GM19240 (cell line): ENCODE measurements around the gene SYNDIG1.

Experiments used
- DNase-seq: peaks from one replicate; pipeline ENCODE4 v3.0.0; 2011; ENCODE audit warnings: low spot score; ENCODE audit not compliant: insufficient read length

SYNDIG1 gene

DNA sequence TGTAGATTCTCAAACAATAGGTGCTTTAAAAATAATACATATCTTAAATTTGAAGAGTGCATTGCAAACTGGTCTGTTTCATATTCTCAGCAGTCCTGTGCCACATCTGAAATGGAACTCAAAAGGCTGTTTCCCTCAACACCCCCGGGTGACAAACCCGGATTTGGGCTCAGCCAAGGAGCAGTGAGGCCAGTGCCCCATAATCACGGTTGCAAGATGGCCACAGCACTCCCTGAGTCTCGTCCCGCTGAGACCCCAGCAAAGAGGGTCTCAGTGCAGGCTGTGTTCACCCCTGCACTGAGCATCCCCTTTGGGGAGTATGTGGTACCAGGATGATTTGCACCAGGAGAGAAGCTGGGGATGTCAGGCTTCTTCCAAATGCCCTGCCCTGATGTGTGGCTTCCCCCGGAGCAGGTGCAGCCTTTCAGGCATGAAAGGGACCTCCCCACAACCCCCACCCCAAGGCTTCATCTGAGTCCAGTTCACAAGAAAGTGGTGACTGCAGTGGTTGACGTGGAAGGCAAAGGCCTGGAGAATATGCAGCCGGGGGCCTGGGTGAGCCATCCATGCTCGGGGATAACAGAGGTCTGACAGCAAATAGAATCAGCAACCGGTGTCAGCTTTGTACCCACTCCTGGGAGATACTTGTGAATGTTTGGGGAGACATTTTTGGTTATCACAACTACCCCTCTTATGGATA is 202.9 kb downstream of the SYNDIG1 start:
- no peak for DNase-seq

DNA sequence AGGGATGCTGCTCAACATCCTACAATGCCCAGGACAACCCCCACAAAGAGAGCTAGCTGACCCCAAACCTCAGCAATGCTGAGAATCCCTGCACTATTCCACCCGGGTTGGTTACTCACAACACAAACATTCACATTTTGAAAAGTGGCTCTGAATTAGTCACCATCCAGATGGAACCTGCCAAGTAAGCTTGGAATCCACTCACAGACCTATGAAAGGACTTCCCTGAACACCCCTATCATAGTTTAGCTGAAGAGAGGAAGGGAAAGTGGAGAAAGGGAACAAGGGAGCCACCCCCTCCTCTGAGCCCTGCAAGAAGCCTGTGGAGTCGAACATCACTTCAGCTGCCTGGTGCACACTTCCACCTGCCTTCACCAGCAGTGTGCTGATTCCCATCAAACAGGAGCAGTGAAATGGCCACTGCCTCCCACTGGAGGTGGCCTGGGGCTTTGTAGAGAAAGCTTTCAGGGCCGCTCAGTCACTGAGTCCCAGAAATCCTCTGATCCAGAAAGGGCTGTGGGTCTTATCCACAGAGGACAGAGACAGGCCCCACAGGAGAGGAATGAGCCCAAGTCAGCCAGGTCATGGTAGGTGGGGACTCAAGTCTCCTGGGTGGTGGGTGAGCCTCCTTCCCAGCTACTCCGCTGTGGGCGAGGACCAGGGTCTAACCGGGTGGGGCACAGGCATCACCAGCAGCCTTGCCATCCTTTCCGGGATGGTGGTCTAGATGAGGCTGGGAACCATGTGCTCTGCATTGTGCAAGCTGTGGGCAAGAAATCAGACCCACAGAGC is 203.7 kb downstream of the SYNDIG1 start:
- DNase-seq, result no peak

DNA sequence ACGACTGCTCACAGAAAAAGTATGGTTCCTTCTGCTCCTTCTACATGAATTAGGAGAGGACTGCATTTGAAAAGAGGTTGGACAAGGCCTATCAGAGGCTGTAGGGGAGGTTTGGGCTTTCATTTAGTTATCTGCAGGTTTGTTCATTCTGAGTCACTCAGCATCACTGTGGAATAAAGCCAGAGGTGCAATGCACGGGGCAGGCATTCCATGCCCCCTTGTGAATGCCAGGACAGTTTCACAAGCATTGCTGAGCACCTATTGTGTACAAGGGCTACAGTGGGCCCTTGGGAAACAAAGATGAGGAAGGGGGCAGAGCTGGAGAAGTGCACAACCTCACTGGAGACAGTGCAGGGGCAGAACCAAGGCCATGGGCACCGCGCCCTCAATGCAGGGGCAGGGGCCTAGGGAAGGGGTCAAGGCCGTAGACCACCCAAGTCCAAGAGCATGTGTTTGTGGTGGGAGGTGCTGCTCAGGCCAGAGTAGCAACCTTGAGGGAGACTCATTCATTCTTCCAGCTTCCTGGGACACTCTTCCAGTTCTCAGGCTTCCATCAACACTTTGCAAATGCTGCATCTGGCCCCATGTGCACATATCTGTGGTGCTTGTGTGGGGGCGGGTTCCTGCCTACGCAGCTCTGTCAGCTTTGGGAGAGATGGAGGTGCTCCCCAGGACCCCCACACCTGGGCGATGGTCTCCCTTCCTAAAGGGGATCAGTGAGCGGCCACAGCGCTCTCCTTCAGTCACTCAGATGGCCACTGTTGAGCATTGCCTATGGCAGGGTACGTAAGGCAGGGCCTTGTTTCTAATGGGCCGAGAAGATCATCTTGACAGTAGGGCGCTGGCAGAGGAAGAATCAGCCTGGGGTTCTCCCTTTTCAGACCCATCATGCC is 204.5 kb downstream of the SYNDIG1 start:
- DNase-seq, result no peak

DNA sequence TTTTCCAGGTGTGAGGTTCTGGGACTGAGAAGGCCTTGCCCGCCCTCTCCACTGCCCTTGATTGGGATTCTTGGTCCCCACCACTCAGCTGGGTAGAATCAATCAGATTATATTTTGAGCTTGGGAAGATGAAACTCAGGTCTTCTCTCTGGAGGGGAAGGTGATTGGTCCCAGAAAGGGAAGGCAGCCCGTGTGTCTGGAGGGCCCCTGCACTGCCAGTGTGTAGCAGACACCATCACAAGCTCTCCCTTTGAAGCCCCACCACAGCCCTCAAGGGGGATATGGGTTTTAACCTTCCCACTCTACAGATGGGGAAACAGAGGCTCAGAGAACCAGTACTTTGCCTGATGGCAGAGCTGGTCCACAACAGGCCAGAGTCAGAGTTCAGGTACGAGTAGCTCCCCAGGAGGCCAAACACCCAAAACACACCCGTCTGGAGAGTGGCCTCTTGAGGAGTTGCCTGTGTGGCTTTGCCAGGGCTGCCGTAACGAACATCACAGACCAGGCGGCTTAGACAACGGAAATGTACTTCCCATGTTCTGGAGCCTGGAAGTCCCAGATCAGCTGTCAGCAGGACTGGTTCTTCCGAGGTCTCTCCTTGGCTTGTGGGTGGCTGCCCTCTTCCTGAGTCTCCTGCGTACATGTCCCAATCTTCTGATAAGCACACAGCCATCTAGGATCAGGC is 205.6 kb downstream of the SYNDIG1 start:
- DNase-seq, result no peak

DNA sequence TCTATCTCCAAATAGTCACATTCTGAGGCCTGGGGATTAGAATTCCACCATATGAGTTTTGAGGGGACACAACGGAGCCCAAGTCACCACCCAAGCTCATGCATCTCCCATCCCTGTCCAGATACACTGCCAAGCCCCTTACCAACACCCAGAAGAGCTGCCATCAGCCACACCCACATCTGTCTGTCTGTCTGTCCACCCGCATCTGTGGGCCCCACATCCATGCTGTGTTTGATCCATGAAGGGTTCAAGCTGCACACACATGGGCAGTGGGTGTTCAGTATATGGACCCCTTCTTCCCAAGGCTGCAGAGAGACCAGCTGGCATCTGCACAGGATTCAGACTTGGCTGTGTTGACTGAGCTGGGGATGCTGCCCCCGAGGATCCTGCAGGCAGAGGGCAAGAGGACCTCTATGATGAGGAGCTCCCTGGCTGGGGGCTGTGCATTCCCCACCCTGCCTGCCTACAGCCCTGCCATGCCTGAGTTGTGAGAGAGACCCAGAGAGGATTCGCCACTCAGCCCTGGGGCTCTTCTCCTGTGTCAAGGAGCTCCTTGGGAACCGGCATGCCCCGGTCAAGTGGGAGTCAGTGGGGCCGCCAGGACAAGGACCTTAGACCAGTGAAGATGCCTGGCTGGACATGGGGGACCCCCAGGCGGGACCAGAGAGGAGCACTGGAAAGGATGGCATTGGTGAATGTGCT is 206.4 kb downstream of the SYNDIG1 start:
- no peak for DNase-seq

DNA sequence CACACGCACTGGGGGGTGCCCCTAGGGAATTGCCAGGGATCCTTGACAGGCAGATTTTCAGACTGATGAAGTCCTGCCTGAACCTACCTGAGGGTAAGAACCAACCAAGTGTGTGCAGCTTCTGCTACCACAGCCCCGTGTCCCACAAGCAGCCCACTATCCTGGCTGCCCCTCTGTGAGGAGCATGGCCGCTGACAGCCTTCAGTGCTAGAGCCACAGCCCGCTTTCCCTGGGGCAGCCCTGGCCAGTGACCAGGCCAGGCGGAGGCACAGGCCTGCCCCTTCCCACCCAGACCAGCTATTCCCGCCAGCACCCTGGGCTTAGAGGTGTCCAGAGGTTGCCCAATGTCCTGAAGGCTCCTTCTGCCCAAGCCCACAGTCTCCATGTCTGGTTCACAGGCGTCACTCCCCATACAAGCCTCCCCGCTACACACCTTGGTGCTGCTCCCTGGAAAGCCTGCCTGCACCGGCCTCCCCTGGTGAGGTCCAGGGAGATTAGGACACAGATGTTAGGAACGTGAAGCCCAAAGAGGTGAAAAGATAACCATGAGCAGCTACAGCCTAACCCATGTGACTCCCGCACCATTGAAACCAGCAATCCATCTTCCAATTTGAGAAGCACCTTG is 207.0 kb downstream of the SYNDIG1 start:
- DNase-seq, result no peak

DNA sequence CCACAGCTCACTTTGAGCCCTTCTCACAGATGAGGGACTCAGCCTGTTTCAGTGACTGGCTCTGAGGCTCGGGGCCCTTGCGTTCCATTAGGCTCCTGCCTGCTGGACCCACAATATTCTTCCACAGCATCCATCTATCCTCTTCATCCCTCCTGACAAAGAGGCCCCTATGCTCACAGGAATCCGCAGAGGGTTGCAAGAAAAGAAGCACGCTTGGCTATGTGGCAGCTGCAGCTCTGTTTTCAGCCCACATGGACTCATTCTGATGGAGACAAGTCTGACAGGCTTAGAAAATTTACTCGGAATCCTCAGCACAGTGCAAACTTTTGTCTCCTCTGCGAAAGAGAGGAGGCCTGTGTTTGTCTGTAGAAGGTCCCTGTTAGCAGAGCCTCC is 207.5 kb downstream of the SYNDIG1 start:
- DNase-seq, result no peak

DNA sequence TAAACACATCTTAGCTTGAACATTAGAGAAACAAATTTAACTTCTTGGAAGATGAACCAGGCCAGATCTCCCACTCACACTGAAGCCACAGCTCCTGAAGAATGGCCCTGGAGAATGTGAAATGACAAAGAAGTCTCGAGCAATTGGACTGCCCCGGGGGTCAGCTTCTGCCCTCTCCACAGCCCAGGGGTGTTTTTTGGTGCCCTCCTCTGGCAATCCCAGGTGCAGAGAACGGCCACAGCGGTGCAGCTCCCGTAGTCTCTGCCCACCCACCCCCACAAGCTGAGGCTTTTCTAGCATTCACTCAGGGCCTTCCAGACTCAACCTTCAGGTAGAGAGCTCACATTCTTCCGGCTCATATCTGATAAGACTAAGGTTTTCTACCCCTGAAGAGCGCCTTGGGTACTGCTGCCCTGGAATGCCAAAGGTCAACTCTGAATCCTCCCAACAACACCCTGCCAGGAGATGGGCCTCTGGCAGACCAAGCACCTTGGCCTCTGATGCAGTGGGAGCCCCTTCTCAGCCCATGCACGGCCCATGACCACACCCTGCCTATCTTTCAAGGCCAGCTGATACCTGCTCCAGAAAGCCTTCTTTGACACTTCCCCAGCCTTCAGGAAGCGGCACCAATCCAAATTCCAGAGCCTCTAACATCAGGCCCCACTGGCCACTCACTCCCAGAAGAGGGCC is 208.3 kb downstream of the SYNDIG1 start:
- DNase-seq, result no peak

DNA sequence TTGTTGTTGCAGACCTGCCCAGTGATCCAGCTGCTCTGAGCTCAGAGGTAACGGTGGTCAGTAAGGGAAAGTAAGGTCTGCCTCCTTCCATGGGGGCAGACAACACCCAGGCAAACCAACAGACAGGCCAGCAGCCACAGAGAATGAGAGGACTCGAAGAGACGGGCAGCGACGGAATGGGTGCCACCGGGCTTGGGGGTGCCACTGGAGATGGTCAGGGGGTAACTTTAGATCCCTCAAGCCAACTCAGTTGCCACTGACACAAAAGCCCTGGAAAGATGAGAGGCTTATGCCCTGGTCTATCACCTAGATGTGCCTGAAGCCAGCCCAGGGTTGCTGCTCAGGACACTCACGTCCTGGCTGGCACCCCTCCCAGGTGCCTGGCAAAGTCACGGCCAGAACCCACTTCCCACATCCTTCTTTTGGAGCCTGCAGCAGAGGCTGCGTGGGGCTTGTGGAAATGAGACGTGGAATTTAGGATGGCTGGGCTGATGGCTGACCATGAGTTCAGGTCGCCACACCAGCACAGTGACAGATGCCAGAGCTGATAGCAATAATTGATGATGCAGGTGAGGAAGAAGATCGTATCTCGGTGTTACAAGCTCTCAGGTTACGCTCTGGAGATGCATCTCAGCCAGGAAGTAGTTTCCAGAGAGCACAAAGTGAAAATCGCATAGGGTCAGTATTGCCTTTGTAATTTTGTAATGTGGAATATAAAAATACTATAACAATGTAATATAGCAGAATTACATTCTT is 209.1 kb downstream of the SYNDIG1 start:
- no peak for DNase-seq

DNA sequence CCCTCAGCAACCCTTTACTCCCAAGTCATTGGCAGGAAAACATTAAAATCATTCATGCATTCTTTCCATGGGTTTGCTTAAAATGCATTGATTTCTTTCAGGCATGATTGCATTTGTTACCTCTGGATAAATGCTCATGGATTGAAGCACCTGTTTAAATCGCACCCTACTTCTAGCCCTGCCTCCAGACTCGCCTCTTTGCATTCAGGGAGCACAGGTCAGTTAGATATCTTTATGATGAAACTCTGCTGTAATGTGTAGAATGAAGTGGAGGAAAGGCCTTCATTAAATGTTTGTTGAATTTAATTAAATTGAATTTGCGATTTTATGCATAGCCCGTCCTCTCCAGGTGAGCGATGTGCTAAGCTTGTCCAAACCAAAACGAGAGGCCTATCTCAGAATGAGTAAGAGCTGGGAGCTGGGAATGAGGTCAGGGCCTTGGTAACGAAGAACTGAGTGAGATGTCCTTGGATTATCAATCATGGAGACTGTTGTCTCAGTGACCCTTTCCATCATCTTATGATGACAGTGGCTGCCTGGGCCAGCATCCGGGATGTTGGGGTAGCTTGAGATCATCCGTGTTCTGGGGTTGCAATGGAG is 210.1 kb downstream of the SYNDIG1 start:
- no peak for DNase-seq

DNA sequence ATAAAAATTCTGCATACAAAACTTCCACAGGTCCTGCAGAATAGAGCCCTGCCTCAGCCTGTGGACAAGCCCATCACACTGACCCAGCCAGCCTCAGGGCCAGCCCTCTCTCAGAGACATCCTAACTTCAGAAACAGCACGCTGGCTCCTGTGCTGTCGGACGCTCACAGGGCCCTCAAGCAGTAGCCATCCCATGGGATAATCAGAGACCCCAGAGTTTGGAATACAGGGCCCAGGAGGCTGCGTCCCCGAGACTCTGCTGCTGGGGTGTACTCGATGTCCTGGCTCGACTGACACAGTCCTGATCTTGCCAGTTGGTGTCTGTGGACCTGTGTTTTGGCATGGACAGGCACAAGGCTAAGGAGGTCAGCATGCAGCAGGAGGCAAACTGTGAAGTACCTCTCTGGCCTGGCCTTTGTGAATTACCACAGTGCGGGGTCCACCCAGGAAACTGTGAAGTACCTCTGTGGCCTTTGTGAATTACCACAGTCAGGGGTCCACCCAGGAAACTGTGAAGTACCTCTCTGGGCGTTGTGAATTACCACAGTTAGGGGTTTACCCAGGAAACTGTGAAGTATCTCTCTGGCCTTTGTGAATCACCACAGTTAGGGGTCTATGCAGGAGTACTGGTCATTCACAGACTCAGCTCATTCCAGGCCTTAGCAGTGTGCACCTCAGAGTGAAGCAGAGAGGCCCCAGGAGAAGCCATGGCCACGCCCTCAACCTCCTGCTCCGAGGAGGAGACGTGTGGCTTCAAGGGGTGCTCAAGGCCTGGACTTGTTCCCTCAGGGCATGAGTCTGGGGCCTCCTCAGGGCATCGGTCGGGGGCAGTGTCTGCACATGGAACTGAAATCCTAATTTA is 212.4 kb downstream of the SYNDIG1 start:
- no peak for DNase-seq

DNA sequence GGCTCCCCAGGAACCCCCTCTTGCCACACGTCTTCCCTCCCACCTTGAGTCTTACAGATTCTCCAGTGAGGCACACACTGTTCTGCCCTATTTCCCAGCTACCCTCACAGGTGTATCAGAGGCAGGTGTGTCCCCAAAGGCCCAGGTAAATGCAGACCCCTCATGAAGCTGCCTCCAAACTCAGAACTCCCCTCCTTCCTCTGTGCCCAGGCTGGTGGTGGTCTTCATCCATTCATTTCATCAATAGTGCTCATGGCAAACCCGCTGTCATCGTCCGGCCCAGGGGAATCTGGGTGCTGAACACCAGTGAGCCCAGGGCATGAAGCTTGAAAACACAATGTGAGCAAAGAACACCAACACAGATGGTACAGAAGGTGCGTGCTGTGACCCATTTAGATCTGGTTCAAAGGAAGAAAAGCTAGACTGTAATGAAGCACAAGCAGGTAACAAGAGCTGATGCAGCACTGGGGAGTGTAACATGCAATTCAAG is 213.1 kb downstream of the SYNDIG1 start:
- no peak for DNase-seq

DNA sequence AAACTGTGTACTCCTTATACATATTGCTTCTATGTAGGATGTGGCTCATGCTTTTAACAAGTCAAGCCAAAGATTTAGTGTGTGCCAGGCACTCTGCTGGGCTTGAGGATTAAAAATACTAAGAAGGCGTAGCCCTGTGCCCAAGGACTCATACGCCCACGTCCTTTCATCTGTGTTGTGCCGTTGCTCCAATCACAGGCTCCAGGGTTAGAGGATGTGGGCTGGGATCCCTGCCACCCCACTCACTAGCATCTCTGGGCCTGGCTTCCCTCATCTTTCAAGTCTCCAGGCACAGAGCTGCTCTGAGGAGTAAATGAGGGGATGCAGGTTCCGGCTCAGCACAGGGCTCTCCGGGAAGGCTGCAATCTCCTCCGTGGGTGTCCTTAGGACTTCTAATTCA is 214.2 kb downstream of the SYNDIG1 start:
- DNase-seq, result no peak

DNA sequence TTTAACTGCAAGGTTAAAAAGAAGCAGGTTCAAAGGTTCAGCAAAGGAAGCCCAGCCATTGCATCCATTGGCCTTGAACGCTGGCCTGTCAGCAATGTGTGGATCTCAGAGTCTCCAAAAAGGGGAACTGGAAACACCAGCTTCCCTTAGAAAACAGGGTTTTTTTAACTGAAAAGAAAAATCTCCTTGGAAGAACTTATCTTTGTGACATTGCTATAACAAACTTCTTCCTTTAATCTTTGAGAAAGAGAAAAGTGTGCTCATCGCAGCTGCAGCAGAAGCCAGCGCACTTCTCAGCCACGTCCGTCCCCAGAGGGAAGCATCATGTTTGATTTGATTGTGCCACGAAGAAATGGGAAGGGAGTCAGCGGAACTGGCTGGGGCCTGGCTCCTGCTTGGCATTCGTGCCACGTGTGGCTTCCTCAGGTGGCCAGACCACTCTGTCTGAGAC is 215.0 kb downstream of the SYNDIG1 start:
- DNase-seq, result no peak

DNA sequence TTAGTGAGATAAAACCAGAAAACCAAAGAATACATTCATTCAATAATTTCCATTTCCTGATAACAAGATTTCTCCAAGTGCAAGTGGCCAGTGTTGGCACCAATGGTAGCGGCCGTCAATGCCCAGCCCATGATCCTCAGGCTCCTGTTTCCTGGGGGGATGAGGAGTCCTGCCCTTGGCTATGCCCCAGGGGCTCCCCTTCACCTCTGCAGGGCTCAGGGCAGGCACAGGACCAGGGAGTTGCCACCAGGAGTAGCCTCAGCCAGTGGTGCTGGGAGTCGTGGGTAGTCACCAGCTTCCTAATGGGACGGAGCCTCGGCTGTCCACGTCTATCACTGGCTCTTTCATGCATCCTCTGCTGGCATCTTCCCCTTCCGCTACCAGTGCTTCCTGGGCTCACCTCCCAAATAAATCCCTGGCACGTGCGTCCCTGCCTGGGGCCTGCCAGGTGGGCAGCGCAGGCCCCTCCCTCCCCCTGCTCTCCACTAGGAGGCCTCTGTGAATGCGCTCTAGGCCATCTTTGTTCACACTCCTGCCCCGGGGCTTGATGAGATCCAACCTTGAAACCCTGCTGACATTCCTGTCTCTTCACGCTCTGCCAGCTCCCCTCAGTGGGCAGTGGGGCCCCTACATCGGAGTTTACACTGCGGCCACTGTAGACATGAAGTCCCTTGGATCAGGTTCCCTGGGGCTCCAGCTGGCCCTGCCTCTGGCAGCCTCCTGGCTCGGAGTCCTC is 215.7 kb downstream of the SYNDIG1 start:
- no peak for DNase-seq

DNA sequence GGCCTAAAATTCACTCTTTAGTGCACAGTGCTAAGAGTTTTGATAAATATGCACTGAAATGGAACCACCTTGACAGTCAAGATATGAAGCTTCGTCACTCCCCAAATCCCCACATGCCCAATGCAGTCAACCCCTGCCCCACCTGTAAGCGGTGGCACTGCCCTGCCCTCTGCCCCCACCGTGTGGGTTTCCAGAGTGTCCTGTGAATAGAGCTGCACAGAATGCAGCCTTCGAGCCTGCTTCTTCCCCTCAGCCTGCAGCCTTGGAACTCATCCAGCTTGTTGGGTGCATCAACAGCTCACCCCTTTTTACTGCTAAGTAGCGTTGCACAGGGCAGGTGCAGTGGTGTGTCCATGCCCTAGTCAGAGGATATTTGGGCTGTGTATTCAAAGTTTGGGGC is 216.3 kb downstream of the SYNDIG1 start:
- DNase-seq, result no peak

DNA sequence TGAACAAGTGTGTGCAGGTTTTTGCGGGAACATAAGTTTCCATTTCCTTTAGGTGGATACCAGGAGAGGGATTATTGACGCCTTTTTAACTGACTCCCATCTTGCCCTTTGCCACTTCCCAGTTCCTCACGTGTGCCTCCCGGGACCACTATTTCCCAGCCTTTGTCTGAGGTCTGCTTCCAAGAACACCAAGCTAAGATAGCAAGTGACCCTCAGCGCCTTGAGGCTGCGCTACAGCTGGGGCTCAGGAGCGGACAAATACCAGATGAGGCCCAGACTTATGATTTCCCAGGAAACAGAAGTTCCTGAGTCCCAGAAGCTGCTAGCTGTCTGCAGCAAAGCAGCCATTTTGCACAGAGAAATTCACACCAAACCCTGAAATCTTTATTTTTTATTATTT is 216.7 kb downstream of the SYNDIG1 start:
- DNase-seq, result no peak
